ENCODE measurements around the gene GRK5. TPM values are rescaled to one million over a fixed set of nuclear protein-coding genes. Genes with fewer than 3 reads are reported as not detected.

GRK5 gene
- total and polyA plus RNA-seq, 9 of the 15 experiments (the other 6 are each of a cell fraction or from before 2014, with no cell fraction given): 0.46 to 0.83 (median 0.67) TPM; not detected in 2

DNA sequence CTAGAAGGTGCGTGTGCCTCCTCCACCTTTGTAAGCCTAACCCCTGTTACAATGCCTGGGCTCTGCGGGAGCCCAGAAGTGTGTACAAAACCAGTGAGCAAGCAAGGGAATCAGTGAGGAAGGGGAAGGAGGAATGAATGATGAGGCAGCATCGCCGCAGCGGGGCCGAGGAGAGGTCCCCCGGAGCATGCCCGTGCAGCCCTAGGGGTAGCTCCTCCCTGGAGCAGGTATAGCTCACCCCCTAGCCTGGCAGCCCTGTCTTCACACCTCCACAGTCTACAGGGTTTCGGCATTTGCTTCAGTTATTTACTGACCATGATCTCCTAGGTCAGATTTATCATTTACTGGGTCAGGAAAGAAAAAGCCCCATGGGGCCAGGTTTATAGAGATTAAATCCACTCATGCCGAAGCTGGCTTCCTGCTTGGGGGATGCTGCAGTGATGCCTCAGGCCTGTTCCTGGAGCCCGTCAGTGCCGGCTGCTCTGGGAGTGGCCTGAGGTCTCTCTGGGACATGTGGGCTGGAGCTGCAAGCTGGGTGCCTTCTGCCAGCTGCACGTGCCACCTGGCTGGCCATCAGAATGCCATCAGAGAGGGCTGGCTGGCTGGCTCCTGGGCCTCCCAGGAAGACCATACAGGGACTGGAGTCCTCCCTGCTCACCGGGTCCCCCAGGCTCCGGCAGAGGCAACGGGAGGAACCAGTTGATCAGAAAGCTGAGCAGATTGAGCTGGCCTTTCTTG lies 138.9 kb downstream of the GRK5 start:
- in situ Hi-C loops (cut with MboI): no loop called here
- no peak for FAIRE-seq

More for the DNA sequence above, 138.9 kb downstream of the GRK5 start:
- Histone ChIP-seq H3K4me2 (ENCODE audit: insufficient read depth, low read length) (no peak overlapping the region), H3K9me3 (replicated peaks; ENCODE audit: control insufficient read depth, insufficient read depth, low read depth, low read length) (no peaks in the 10 kb centered on the region), H3K9me1 (ENCODE audit: control insufficient read depth, insufficient read depth, low read length) (no peaks in the 10 kb centered on the region), H3K4me3 (no peak overlapping the region), H3K4me1 (replicated peaks in 1 of 2; ENCODE audit: control insufficient read depth in 2 of 2, insufficient read depth in 2 of 2, low read length in 2 of 2) (no peaks in the 10 kb centered on the region; a peak in 1 of 5 replicates), H3K27me3 (ENCODE audit: control insufficient read depth in 2 of 2, insufficient read depth in 2 of 2, low read length in 2 of 2) (peaks cover 4 to 60% of the 10 kb centered on the region in 2 experiments; a peak in 3 of 5 replicates), H3K36me3 (ENCODE audit: control insufficient read depth, insufficient read depth, low read length) (no peaks in the 10 kb centered on the region), H3K27ac (ENCODE audit: extremely low read depth, low read depth, low read length) (no peak overlapping the region), H3K9ac (ENCODE audit: insufficient read depth in 1 of 2, low read depth in 2 of 2, low read length in 2 of 2) (no peak overlapping the region), H2AFZ (ENCODE audit: low read depth, low read length) (no peak overlapping the region), H3K79me2 (ENCODE audit: control insufficient read depth, insufficient read depth, low read length) (no peaks in the 10 kb centered on the region), H4K20me1 (replicated peaks; ENCODE audit: control insufficient read depth, insufficient read depth, low read length) (no peaks in the 10 kb centered on the region)
- BruUV-seq (replicated peaks): no TSS peak
- intact Hi-C loops (cut with micrococcal nuclease): no loop called here
- POLR2A ChIA-PET: interaction anchor here (0.6 kb wide), 1 partner anchor 16 kb away, joined by 4 read pairs; no protein-coding TSS in a partner anchor
- WGBS (ENCODE audit: insufficient coverage, low coverage, missing lambda C conversion rate): 12% methylated on average over 11 of the region's 16 CpGs
- TF ChIP-seq BHLHE40 (IDR thresholded peaks at IDR 0.05; ENCODE audit: low read length): no peak
- TF ChIP-seq E2F5 (CRISPR knock-in tag; IDR thresholded peaks at IDR 0.05): no peak
- no peak for TF ChIP-seq ZNF316 (IDR thresholded peaks at IDR 0.05)
- TF ChIP-seq JUND (IDR thresholded peaks at IDR 0.05; ENCODE audit: borderline replicate concordance, low read depth, low read length): no peak
- TF ChIP-seq JUND (tag; IDR thresholded peaks at IDR 0.05; ENCODE audit: borderline replicate concordance, low read depth, low read length): no peak
- CTCF ChIA-PET (ENCODE audit: low intra/inter-chr PET ratio): no interaction called here
- DNase-seq (ENCODE audit: extremely low read depth in 1 of 4, low spot score in 3 of 4) (no peak), ATAC-seq (no peak)

All from K562 (cell line).